ENCODE measurements around the gene EBLN1.

Gene EBLN1

GRCh38 chr10:22244001-22244400 lies 26.2 kb upstream of the EBLN1 start:
- H3K27ac ChIP-seq: peak overlapping the region; percentile 56; the same call in 1 of the 2 replicates
- TF ChIP-seq, protein P1, sequence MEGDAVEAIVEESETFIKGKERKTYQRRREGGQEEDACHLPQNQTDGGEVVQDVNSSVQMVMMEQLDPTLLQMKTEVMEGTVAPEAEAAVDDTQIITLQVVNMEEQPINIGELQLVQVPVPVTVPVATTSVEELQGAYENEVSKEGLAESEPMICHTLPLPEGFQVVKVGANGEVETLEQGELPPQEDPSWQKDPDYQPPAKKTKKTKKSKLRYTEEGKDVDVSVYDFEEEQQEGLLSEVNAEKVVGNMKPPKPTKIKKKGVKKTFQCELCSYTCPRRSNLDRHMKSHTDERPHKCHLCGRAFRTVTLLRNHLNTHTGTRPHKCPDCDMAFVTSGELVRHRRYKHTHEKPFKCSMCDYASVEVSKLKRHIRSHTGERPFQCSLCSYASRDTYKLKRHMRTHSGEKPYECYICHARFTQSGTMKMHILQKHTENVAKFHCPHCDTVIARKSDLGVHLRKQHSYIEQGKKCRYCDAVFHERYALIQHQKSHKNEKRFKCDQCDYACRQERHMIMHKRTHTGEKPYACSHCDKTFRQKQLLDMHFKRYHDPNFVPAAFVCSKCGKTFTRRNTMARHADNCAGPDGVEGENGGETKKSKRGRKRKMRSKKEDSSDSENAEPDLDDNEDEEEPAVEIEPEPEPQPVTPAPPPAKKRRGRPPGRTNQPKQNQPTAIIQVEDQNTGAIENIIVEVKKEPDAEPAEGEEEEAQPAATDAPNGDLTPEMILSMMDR (conservative IDR thresholded peaks at IDR 0.05): peak; percentile 20; the same call in 1 of the 2 replicates
- no peak for TF ChIP-seq ZFX (IDR thresholded peaks at IDR 0.05)

GRCh38 chr10:22243321-22243720 lies 25.5 kb upstream of the EBLN1 start:
- TF ChIP-seq, protein P1 (conservative IDR thresholded peaks at IDR 0.05): no peak
- TF ChIP-seq ZFX (IDR thresholded peaks at IDR 0.05): no peak

GRCh38 chr10:22231260-22231659 lies 13.4 kb upstream of the EBLN1 start:
- H3K27ac ChIP-seq: no peak overlapping the region
- no peak for TF ChIP-seq ZFX (IDR thresholded peaks at IDR 0.05)
- TF ChIP-seq, protein P1 (conservative IDR thresholded peaks at IDR 0.05): no peak

More at GRCh38 chr10:22243321-22243720, 25.5 kb upstream of the EBLN1 start:
- H3K27ac ChIP-seq: peak overlapping the region; percentile 56; the same call in 1 of the 2 replicates

- no peak for TF ChIP-seq ZFX (IDR thresholded peaks at IDR 0.05)
- TF ChIP-seq, protein P1 (conservative IDR thresholded peaks at IDR 0.05): no peak
- no peak overlapping the region; the same call in 1 of the 2 replicates for H3K27ac ChIP-seq
Measured at GRCh38 chr10:22230158-22230833, 12.5 kb upstream of the EBLN1 start.

DNA sequence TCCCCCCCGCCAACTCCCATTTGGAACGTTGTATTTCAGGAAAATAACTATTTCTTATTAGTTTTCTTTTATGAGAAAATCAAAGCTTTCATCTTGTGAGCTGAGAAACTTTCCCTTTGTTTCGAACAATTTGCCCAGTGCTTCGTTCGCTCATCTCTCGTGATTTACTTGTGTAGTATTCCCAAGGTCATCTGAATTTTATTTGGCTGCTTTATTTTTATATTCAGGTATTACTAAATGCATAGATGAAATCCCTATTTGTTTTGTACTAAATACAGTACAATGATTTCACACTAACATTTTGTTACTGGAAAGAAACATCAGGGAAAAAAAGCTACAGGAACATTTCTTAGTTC lies 12.0 kb upstream of the EBLN1 start:
- TF ChIP-seq ZFX (IDR thresholded peaks at IDR 0.05): no peak
- TF ChIP-seq, protein P1 (conservative IDR thresholded peaks at IDR 0.05): no peak
- no peak overlapping the region for H3K27ac ChIP-seq

GRCh38 chr10:22228943-22229801 lies 11.4 kb upstream of the EBLN1 start:
- TF ChIP-seq, protein P1 (conservative IDR thresholded peaks at IDR 0.05): no peak
- peak; percentile 89 for TF ChIP-seq ZFX (IDR thresholded peaks at IDR 0.05)
- peak overlapping the region; percentile 69 for H3K27ac ChIP-seq

Data from C4-2B (cell line).